Putamen (tissue), 1 donor: ENCODE results near the gene DHRS7B.
"Not testable (repeated sequence)": the region's sequence is repeated elsewhere in the genome, so short reads cannot be mapped to it uniquely, and the experiment has no call there.

Source experiments
- DNase-seq: peaks from one replicate; pipeline ENCODE4 v3.0.0-alpha.2; 2016; ENCODE audit warnings: low spot score

Gene DHRS7B

GRCh38 chr17:21210411-21211076 is 83.8 kb downstream of the DHRS7B start:
- DNase-seq: no peak

- DNase-seq: no peak
Measured at GRCh38 chr17:21211825-21212479, 85.2 kb downstream of the DHRS7B start.

GRCh38 chr17:21212826-21213637 is 86.3 kb downstream of the DHRS7B start:
- DNase-seq: no peak

GRCh38 chr17:21213638-21214014 is 86.9 kb downstream of the DHRS7B start:
- no peak for DNase-seq

- DNase-seq: peak; percentile 94
Measured at GRCh38 chr17:21214015-21214776, 87.4 kb downstream of the DHRS7B start, which contains the start of gene TMEM11. TSS of gene TMEM11 (minus strand) at chr17:21214161. CDS start at chr17:21214152, 9 bp downstream.

GRCh38 chr17:21214777-21215541 is 88.2 kb downstream of the DHRS7B start:
- DNase-seq: no peak

DNA sequence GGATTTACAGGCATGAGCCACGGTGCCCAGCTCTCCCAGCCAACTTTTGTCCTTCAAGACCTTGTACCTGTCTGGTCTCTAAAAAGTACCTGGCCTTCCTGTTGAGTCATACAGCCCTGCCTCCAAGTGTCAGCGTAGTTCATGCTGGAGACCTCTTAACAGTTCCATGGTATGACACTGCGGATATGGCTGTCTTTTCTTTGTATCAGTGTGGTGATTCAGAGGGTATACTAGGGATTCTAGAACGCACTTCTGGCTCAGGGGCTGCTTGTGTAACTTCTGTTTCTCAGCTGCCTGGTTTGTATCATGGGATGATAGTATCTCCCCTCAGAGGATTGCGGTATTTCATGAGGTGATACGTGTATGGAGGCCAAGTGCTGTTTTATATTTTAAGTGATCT is 89.2 kb downstream of the DHRS7B start:
- DNase-seq: no peak

DNA sequence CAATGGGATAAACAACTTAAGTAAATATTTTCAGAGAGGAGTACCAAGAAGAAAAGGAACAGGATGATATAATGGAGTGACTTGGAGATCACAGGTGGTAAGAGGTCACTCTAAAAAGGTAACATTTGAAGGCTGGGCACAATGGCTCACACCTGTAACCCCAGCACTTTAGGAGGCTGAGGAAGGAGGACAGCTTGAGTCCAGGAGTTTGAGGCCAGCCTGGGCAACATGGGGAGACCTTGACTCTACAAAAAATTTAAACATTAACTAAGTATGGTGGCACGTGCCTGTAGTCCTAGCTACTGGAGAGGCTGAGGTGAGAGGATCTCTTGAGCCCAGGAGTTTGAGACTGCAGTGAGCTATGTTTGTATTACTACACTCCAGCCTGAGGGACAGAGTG is 90.6 kb downstream of the DHRS7B start:
- DNase-seq: no peak

DNA sequence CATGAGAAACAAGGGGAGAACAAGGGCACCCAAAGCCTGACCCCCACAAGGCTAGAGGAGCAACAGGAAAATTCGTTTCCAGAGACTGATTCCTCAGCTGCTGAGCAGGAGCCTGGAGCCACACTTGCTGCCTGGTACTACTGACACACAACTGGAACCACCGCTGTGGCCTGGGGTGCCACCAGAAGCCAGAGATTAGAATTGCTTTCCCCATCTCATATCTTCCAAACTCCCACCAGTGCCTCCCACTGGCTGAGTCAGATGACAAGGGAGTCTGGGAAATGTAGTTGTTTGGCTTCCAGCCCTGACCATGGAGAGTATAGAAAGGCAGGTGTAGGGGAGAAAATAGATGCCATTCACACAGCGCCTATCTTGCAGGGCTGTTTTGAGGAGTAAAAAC is 91.3 kb downstream of the DHRS7B start:
- DNase-seq: peak; percentile 25

DNA sequence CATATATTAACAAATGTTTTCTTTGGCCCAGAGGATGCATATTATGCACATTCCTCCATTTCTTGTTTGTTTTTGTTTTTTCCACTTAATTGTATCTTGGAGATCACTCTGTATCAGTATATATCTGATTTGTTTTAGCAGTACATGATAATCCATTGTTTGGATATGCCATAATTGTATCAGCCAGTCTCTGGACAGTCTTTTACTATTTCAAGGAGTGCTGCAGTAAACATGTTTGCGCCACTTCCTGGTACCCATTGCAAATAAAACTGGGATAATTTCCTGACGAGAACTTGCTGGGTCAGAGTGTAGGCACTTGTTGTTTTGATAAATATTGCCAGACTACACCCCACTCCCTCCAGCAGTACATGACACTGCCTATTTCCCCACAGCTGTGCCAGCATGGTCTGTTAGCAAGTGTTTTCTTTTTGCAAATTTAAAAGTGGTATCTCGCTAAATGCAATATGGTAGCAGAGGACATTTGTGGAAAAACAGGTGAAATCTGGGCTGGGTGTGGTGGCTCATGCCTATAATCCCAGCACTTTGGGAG is 92.1 kb downstream of the DHRS7B start:
- DNase-seq: no peak

GRCh38 chr17:21223086-21223485 is 96.3 kb downstream of the DHRS7B start:
- no peak for DNase-seq

DNA sequence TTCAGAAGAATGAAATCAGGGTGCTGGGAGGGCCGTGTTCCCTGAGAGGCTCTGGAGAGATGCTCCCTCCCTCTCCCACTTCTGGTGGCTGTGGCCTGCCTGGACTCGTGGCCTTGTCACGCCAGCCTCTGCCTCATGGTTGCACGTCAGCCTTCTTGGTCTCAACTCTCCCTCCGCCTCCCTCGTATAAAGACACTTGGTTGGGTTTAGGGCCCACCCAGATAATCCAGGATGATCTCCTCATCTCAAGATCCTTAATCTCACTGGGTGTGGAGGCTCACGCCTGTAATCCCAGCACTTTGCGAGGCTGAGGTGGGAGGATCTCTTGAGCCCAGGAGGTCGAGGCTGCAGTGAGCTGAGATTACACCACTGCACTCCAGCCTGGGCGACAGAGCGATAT is 100.5 kb downstream of the DHRS7B start:
- not testable (repeated sequence) for DNase-seq

DNA sequence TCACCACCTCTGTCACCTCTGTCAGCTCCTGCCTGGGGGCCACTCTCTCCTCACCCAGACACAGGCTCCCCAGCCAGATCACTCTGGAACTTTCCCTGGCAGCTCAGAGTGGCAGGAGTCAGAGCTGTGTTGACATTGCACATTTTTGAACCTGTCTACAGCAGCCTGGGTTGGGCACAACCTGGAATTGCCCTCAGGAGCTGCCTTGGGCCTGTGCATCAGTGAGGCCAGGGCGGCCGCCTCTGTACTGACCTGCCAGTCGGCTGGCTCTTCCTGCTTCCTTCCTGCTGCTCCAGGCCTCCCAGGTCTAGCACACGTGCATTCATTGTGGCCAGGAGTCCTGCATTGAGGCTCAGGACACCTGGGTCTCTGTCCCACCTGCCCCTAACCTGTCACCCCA is 101.3 kb downstream of the DHRS7B start:
- no peak for DNase-seq

DNA sequence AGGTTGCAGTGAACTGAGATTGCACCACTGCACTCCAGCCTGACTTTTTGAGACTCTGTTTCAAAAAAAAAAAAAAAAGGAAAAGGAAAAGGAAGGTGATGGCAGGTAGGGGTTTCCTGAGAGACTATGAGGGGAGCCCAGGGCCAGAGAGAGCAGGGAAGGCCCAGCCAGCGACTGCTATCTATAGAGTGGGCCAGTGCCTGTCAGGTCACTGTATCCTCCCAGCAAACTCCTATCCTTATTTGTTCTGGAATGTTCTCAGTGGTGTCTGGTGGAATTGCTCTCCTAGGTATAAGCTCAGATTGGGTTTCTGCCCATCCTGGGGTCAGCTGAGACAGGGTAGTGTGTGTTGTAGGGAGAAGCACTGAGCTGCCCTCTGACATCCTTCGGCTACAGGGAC is 102.1 kb downstream of the DHRS7B start:
- DNase-seq: no peak

- no peak for DNase-seq
Measured at GRCh38 chr17:21231533-21231932, 104.8 kb downstream of the DHRS7B start.

GRCh38 chr17:21232033-21232749 is 105.4 kb downstream of the DHRS7B start:
- DNase-seq: no peak

- DNase-seq: no peak
Measured at GRCh38 chr17:21233581-21234347, 107.0 kb downstream of the DHRS7B start.

DNA sequence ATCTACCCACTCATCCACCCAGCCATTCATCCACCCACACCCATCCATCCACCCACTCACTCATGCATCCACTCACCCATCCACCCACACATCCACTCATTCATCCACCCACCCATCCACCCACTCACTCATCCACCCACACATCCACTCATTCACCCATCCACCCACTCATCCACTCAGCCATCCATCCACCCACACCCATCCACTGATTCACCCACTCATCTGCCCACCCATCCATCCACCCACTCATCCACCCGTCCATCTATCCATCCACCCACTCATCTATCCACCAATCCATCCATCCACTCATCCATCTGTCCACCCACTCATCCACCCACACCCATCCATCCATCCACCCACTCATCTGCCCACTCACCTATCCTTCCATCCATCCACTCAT is 109.2 kb downstream of the DHRS7B start:
- DNase-seq: no peak

DNA sequence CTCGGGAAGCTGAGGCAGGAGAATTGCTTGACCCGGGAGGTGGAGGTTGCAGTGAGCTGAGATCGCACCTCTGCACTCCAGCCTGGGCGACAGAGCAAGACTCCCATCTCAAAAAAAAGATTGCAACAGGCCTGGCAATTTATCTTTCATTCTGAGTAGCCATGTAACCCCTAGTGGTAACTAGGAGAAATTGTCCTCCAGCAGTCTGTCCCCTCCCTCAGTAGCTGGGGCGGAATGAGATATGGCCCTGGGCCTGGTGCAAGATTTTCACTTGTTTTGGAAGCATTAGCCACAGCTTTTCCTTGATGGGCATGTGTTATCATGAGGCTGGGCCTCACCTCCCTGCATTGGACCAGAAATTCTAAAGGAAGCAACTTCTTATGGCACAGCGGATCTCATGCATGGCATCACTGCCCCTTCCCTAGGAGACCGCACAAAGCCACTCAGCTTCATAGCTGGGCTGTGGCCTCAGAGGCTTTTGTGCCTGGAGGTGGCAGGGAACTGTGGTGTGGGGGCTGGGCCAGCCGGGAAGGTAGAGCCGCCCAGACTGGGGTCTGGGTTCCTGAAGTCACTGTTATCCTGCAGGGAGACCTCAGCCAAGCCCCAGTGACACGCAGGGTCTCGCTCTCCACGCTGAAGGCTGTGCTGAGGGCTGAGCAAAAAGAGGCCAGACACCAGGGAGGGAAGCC is 113.1 kb downstream of the DHRS7B start:
- DNase-seq: no peak
